Effector memory CD8-positive, alpha-beta T cell (primary cell): ENCODE measurements around the gene MYBPC1.
"Not testable (repeated sequence)": the region's sequence is repeated elsewhere in the genome, so short reads cannot be mapped to it uniquely, and the experiment has no call there.

ENCODE experiments used
- ATAC-seq: fragments of 150-1000 bp; cut with Tn5 transposase; replicated peaks from 2 replicates; pipeline ENCODE4 v1.10.0; 2021; ENCODE audit warnings: mild to moderate bottlenecking, moderate library complexity
- DNase-seq, 3 experiments: peaks; one replicate each; pipeline ENCODE4 v3.0.0; 2021
- H3K27ac Mint-ChIP-seq, 2 donors: one replicate each; pipeline ENCODE4 v1.8.0; 2022; ENCODE audit warnings: mild to moderate bottlenecking in 2 of 2, mixed read lengths in 2 of 2, moderate library complexity in 2 of 2
- H3K27me3 Mint-ChIP-seq, 2 donors: one replicate each; pipeline ENCODE4 v1.8.0; 2022; ENCODE audit warnings: mixed read lengths in 2 of 2
- H3K36me3 Mint-ChIP-seq: one replicate; pipeline ENCODE4 v1.8.0; 2022; ENCODE audit warnings: mild to moderate bottlenecking, moderate library complexity, mixed read lengths; ENCODE audit not compliant: insufficient read depth
- H3K4me1 Mint-ChIP-seq, 2 donors: one replicate each; pipeline ENCODE4 v1.8.0; 2022; ENCODE audit warnings: low read depth in 2 of 2, mixed read lengths in 2 of 2
- H3K4me3 Mint-ChIP-seq, 2 donors: one replicate each; pipeline ENCODE4 v1.8.0; 2022; ENCODE audit warnings: mild to moderate bottlenecking in 2 of 2, mixed read lengths in 2 of 2, moderate library complexity in 2 of 2
- H3K9me3 Mint-ChIP-seq, 2 donors: one replicate each; pipeline ENCODE4 v1.8.0; 2022; ENCODE audit warnings: mixed read lengths in 2 of 2

The MYBPC1 gene

DNA sequence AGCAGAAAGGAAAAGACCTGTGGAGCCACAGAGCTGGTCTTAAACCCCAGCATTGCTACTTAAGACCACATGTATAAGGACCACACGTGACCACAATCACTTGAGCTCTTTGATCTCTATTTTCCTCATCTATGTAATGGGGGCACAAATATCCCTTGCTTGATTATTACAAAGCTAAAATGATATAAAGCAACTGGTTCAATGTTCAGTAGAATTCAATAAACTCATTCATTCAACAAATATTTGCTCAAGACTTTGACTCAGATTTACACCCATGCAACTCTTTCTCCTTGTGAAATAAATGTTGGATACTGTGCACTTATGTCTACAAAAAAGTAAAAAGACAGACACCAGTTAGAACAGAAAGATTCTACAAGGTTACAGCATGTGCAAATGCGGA lies 80.8 kb downstream of the MYBPC1 start:
- H3K27me3 Mint-ChIP-seq = peaks cover 0 to 7% of the 10 kb centered on the region in 2 donors
- H3K4me3 Mint-ChIP-seq = no peak overlapping the region
- peaks cover 18 to 25% of the 10 kb centered on the region in 2 donors for H3K4me1 Mint-ChIP-seq
- ATAC-seq (no peak), DNase-seq (no peak)
- H3K36me3 Mint-ChIP-seq = no peaks in the 10 kb centered on the region
- H3K9me3 Mint-ChIP-seq = no peaks in the 10 kb centered on the region
- H3K27ac Mint-ChIP-seq = no peak overlapping the region

- H3K27me3 Mint-ChIP-seq, H3K9me3 Mint-ChIP-seq, H3K4me3 Mint-ChIP-seq: not testable (repeated sequence)
These were observed 81.7 kb downstream of the MYBPC1 start for GRCh38 chr12:101676497-101676896.

DNA sequence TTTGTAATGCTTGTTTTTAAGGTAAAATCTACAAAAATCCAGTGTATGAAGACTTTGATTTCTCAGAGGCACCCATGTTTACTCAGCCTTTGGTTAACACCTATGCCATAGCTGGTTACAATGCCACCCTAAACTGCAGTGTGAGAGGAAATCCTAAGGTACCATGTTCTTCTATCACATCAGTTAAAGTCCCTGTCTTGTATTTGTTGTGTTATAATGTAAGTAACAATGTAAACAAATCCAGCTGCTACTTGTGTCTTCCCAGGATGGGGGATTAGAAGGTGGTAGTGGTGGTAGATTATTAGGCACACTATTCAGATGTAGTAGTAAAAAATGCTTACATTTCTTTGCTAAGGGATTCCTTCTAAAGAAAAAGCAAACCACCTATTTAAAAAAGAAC lies 83.3 kb downstream of the MYBPC1 start:
- ATAC-seq = peak; percentile 86
- H3K4me1 Mint-ChIP-seq = peaks cover 6 to 9% of the 10 kb centered on the region in 2 donors
- DNase-seq = no peak
- no peaks in the 10 kb centered on the region for H3K9me3 Mint-ChIP-seq
- H3K36me3 Mint-ChIP-seq = no peaks in the 10 kb centered on the region
- no peak overlapping the region for H3K4me3 Mint-ChIP-seq
- peaks cover 0 to 7% of the 10 kb centered on the region in 2 donors for H3K27me3 Mint-ChIP-seq
- H3K27ac Mint-ChIP-seq = no peak overlapping the region

More at GRCh38 chr12:101676497-101676896, 81.7 kb downstream of the MYBPC1 start:
- H3K4me1 Mint-ChIP-seq = peaks cover 14 to 18% of the 10 kb centered on the region in 2 donors
- H3K36me3 Mint-ChIP-seq, H3K27ac Mint-ChIP-seq, ATAC-seq, DNase-seq: not testable (repeated sequence)

DNA sequence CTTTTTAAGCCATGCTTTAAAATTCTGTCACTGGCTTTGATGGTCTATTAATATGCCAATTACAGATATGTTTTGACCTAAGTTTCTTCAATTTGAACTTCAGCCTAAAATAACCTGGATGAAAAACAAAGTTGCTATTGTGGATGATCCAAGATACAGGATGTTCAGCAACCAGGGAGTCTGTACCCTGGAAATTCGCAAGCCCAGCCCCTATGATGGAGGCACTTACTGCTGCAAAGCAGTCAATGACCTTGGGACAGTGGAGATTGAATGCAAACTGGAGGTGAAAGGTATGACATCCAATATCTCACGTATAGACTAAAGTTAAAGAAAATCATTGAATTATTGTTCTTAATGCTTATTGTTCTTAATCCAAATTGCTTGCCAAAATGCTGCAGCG lies 85.5 kb downstream of the MYBPC1 start:
- H3K27me3 Mint-ChIP-seq = peaks cover 0 to 7% of the 10 kb centered on the region in 2 donors
- ATAC-seq (no peak), DNase-seq (no peak)
- H3K4me3 Mint-ChIP-seq = no peak overlapping the region
- H3K27ac Mint-ChIP-seq = no peak overlapping the region
- H3K9me3 Mint-ChIP-seq = no peaks in the 10 kb centered on the region
- peaks cover 6 to 9% of the 10 kb centered on the region in 2 donors for H3K4me1 Mint-ChIP-seq
- no peaks in the 10 kb centered on the region for H3K36me3 Mint-ChIP-seq

DNA sequence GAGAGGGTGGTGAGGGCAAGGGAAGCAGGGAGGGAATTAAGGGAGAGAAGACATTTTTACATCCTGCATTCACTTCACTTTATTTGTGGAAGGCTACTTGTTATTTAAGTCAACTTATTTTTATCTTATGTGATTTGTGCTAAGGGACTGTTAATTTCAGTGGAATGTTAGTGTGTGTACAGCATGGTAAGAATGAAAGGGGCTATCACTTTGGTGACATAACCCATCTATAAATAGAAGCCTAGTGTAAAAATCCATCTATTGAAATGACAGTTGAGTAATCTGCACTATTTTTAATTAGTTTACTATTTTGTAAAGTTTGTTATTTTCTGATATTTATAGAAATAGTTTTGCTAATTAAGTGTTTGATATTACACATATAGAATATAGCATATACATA lies 85.9 kb downstream of the MYBPC1 start:
- Mint-ChIP-seq H3K27ac (no peak overlapping the region), H3K27me3 (peaks cover 0 to 7% of the 10 kb centered on the region in 2 donors), H3K4me1 (peaks cover 6 to 9% of the 10 kb centered on the region in 2 donors), H3K9me3 (no peaks in the 10 kb centered on the region), H3K36me3 (no peaks in the 10 kb centered on the region), H3K4me3 (no peak overlapping the region)
- no peak for DNase-seq
- no peak for ATAC-seq

DNA sequence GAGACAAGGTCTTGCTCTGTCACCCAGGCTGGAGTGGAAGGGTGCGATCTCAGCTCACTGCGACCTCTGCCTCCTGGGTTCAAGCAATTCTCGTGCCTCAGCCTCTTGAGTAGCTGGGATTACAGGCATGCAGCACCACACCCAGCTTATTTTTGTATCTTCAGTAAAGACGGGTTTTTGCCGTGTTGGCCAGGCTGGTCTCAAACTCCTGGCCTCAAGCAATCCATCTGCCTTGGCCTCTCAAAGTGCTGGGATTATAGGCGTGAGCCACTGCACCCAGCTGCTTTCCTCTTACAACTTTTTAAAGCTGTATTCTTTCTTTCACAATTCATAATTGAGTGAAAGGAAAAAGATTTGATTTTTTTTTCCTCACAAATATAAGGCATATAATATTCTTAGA lies 86.9 kb downstream of the MYBPC1 start:
- not testable (repeated sequence) for H3K9me3 Mint-ChIP-seq, H3K27ac Mint-ChIP-seq, ATAC-seq, H3K36me3 Mint-ChIP-seq, H3K27me3 Mint-ChIP-seq, H3K4me3 Mint-ChIP-seq, H3K4me1 Mint-ChIP-seq, DNase-seq

- no peaks in the 10 kb centered on the region for H3K4me1 Mint-ChIP-seq
- no peaks in the 10 kb centered on the region for H3K36me3 Mint-ChIP-seq
- no peaks in the 10 kb centered on the region for H3K27me3 Mint-ChIP-seq
- no peak for DNase-seq
- ATAC-seq = no peak
- H3K27ac Mint-ChIP-seq = no peak overlapping the region
- H3K9me3 Mint-ChIP-seq = no peaks in the 10 kb centered on the region
- no peak overlapping the region for H3K4me3 Mint-ChIP-seq
These were observed 90.3 kb downstream of the MYBPC1 start for GRCh38 chr12:101685092-101685491.

DNA sequence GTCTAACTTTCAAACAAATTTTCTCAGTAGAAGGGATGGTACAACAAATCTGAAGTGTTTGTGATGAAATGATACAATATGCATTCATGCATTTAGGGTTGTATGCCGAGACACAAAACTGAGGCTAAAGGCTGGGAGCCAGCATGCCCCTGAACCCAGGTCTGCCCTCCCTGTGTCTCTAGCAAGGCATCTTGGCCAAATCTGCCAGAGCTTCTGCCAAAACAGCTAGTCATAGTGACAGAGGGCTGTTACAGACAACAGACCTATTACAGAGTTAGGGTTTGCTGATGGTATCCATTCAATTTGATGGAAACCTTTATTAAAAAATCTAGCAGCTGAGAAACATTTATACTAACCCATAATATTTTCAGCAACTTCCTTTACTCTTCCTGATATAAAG lies 91.4 kb downstream of the MYBPC1 start:
- no peaks in the 10 kb centered on the region for H3K9me3 Mint-ChIP-seq
- no peak for ATAC-seq
- H3K4me1 Mint-ChIP-seq = no peaks in the 10 kb centered on the region

GRCh38 chr12:101690544-101691098 lies 95.8 kb downstream of the MYBPC1 start:
- ATAC-seq (no peak), DNase-seq (no peak)
- no peak overlapping the region for H3K4me3 Mint-ChIP-seq
- no peaks in the 10 kb centered on the region for H3K9me3 Mint-ChIP-seq
- no peaks in the 10 kb centered on the region for H3K36me3 Mint-ChIP-seq
- H3K27ac Mint-ChIP-seq = no peak overlapping the region
- no peaks in the 10 kb centered on the region for H3K27me3 Mint-ChIP-seq
- no peaks in the 10 kb centered on the region for H3K4me1 Mint-ChIP-seq

More for the DNA sequence above, 91.4 kb downstream of the MYBPC1 start:
- Mint-ChIP-seq H3K27me3 (no peaks in the 10 kb centered on the region), H3K27ac (no peak overlapping the region), H3K4me3 (no peak overlapping the region), H3K36me3 (no peaks in the 10 kb centered on the region)
- DNase-seq = no peak

DNA sequence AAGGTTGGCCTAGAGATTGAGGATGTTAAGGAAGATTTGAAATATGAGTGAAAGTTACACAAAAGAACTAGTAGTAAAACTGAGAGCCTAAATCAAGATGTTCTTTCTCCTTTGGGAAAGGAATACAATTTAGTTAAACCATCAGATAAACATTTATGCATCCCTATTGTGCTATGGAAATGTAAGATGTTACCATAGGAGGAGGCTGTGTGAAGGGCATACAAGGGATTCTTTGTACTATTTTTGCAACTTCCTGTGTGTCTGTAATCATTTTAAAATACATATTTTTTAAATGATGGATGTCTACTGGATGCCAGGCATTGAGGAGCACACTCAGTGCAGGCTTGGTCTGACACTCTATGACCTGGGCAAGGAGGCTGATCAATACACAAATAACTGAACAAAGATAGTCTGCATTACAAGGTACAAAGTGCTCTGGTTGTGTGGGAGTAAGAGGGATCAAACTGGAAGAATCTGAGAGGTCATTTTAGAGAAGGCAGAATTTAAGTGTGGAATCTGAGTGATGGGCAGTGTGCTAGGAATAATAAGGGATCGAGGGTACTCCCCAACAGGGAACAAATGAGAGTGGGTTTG lies 96.8 kb downstream of the MYBPC1 start:
- no peak overlapping the region for H3K4me3 Mint-ChIP-seq
- peaks cover 2 to 3% of the 10 kb centered on the region in 2 donors for H3K4me1 Mint-ChIP-seq
- no peaks in the 10 kb centered on the region for H3K27me3 Mint-ChIP-seq
- ATAC-seq = no peak
- H3K9me3 Mint-ChIP-seq = no peaks in the 10 kb centered on the region
- no peaks in the 10 kb centered on the region for H3K36me3 Mint-ChIP-seq
- H3K27ac Mint-ChIP-seq = no peak overlapping the region
- DNase-seq = no peak

DNA sequence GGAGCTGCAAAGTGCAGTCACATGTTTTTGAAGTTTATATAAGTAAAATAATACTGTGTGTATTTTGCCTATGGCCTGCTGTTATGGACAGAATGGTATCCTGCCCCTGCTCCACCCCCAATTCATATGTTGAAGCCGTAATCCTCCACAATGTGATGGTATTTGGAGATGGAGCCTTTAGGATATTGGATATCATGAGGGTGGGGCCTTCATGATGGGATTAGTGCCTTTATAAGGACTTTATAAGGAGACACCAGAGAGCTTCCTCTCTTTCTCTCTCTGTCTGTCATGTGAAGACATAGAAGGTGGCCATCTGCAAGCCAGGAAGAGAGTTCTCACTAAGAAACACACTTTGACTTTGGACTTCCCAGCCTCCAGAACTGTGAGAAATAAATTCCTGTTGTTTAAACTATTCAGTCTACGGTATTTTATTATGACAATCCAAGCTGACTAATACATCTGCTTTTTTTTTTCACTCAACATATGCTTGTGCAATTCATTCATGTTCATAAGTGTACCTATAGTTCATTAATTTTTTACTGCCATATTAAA lies 99.6 kb downstream of the MYBPC1 start:
- no peaks in the 10 kb centered on the region for H3K9me3 Mint-ChIP-seq
- DNase-seq (no peak), ATAC-seq (no peak)
- H3K36me3 Mint-ChIP-seq = peaks cover 9% of the 10 kb centered on the region
- H3K27ac Mint-ChIP-seq = no peak overlapping the region
- H3K4me3 Mint-ChIP-seq = no peak overlapping the region
- H3K4me1 Mint-ChIP-seq = peaks cover 13 to 18% of the 10 kb centered on the region in 2 donors
- H3K27me3 Mint-ChIP-seq = no peaks in the 10 kb centered on the region

GRCh38 chr12:101694986-101695385 lies 100.2 kb downstream of the MYBPC1 start:
- no peaks in the 10 kb centered on the region for H3K27me3 Mint-ChIP-seq
- peaks cover 9% of the 10 kb centered on the region for H3K36me3 Mint-ChIP-seq
- H3K9me3 Mint-ChIP-seq = no peaks in the 10 kb centered on the region
- peaks cover 19 to 23% of the 10 kb centered on the region in 2 donors for H3K4me1 Mint-ChIP-seq
- DNase-seq (no peak), ATAC-seq (no peak)
- no peak overlapping the region for H3K27ac Mint-ChIP-seq
- H3K4me3 Mint-ChIP-seq = no peak overlapping the region

GRCh38 chr12:101695706-101696105 lies 100.9 kb downstream of the MYBPC1 start:
- no peaks in the 10 kb centered on the region for H3K27me3 Mint-ChIP-seq
- H3K4me3 Mint-ChIP-seq = no peak overlapping the region
- no peak for DNase-seq
- peak overlapping the region in 1 of 2 donors; percentile 13 for H3K27ac Mint-ChIP-seq
- no peak for ATAC-seq
- H3K4me1 Mint-ChIP-seq = peaks cover 26 to 27% of the 10 kb centered on the region in 2 donors
- H3K36me3 Mint-ChIP-seq = peaks cover 9% of the 10 kb centered on the region
- no peaks in the 10 kb centered on the region for H3K9me3 Mint-ChIP-seq
